ENCODE results near the gene TBCK.

Gene TBCK

GRCh38 chr4:106246441-106246840, 69.6 kb downstream of the TBCK start:
- peaks cover 10% of the 10 kb centered on the region; the same call in 1 of the 2 replicates for H3K36me3 ChIP-seq (ENCODE audit: insufficient read depth, low read length)
- TF ChIP-seq, protein P1, sequence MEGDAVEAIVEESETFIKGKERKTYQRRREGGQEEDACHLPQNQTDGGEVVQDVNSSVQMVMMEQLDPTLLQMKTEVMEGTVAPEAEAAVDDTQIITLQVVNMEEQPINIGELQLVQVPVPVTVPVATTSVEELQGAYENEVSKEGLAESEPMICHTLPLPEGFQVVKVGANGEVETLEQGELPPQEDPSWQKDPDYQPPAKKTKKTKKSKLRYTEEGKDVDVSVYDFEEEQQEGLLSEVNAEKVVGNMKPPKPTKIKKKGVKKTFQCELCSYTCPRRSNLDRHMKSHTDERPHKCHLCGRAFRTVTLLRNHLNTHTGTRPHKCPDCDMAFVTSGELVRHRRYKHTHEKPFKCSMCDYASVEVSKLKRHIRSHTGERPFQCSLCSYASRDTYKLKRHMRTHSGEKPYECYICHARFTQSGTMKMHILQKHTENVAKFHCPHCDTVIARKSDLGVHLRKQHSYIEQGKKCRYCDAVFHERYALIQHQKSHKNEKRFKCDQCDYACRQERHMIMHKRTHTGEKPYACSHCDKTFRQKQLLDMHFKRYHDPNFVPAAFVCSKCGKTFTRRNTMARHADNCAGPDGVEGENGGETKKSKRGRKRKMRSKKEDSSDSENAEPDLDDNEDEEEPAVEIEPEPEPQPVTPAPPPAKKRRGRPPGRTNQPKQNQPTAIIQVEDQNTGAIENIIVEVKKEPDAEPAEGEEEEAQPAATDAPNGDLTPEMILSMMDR (conservative IDR thresholded peaks at IDR 0.05; ENCODE audit: low read length), result no peak
- TF ChIP-seq EZH2phosphoT487 (IDR thresholded peaks at IDR 0.05; ENCODE audit: borderline replicate concordance), result no peak
- H3K4me3 ChIP-seq (ENCODE audit: low read length, poor library complexity, severe bottlenecking), result no peak overlapping the region
- H3K4me2 ChIP-seq (ENCODE audit: low read depth, low read length, poor library complexity, severe bottlenecking), result no peak overlapping the region
- no peaks in the 10 kb centered on the region for H3K27me3 ChIP-seq (ENCODE audit: insufficient read depth, low read length, poor library complexity, severe bottlenecking)
- no peaks in the 10 kb centered on the region for H3F3A ChIP-seq (ENCODE audit: low read depth)
- H3K9me3 ChIP-seq (ENCODE audit: insufficient read depth, low read depth, low read length), result 0 out of 2 replicates have a peak, but pooled peaks cover 2% of the 10 kb centered on the region
- no peaks in the 10 kb centered on the region for H4K20me1 ChIP-seq (ENCODE audit: insufficient read depth, low read length, poor library complexity, severe bottlenecking)
- no peak overlapping the region for H2AFZ ChIP-seq (ENCODE audit: low read length)
- no peak overlapping the region for H3K9ac ChIP-seq (ENCODE audit: low read depth, low read length, poor library complexity, severe bottlenecking)
- no peaks in the 10 kb centered on the region for H3K9me2 ChIP-seq (replicated peaks; ENCODE audit: low read depth, low read length)
- H3K79me2 ChIP-seq (ENCODE audit: insufficient read depth, low read length), result no peaks in the 10 kb centered on the region
- H3K4me1 ChIP-seq (ENCODE audit: insufficient read depth, low read length, poor library complexity, severe bottlenecking), result no peaks in the 10 kb centered on the region

GRCh38 chr4:106245176-106245575, 70.8 kb downstream of the TBCK start:
- Histone ChIP-seq H3K27me3 (ENCODE audit: insufficient read depth, low read length, poor library complexity, severe bottlenecking) (no peaks in the 10 kb centered on the region), H3K9me3 (ENCODE audit: insufficient read depth, low read depth, low read length) (0 out of 2 replicates have a peak, but pooled peaks cover 2% of the 10 kb centered on the region), H3K4me1 (ENCODE audit: insufficient read depth, low read length, poor library complexity, severe bottlenecking) (no peaks in the 10 kb centered on the region), H3K4me3 (ENCODE audit: low read length, poor library complexity, severe bottlenecking) (no peak overlapping the region), H3F3A (ENCODE audit: low read depth) (no peaks in the 10 kb centered on the region), H3K79me2 (ENCODE audit: insufficient read depth, low read length) (no peaks in the 10 kb centered on the region), H2AFZ (ENCODE audit: low read length) (no peak overlapping the region), H3K4me2 (ENCODE audit: low read depth, low read length, poor library complexity, severe bottlenecking) (no peak overlapping the region), H3K9me2 (replicated peaks; ENCODE audit: low read depth, low read length) (no peaks in the 10 kb centered on the region), H4K20me1 (ENCODE audit: insufficient read depth, low read length, poor library complexity, severe bottlenecking) (no peaks in the 10 kb centered on the region), H3K36me3 (ENCODE audit: insufficient read depth, low read length) (peaks cover 10% of the 10 kb centered on the region; the same call in 1 of the 2 replicates), H3K9ac (ENCODE audit: low read depth, low read length, poor library complexity, severe bottlenecking) (no peak overlapping the region)
- TF ChIP-seq, protein P1 (conservative IDR thresholded peaks at IDR 0.05; ENCODE audit: low read length), result no peak
- TF ChIP-seq EZH2phosphoT487 (IDR thresholded peaks at IDR 0.05; ENCODE audit: borderline replicate concordance), result no peak

DNA sequence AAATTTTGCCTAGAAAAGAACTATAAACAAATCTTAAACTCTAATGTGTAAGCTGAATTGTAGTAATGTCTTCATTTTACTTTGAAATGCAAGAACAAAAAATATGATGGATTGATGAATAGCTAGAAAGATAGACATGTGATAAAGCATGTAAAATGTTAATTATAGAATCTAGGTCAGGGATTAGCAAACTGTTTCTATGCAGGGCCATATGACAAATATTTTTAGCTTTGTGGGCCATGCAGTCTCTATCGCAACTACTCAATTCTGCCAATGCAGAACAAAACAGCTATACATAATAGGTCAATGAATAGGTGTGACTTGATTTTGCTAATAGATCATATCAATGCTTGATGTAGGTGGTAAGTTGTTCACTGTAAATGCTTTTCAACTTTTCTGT, 75.3 kb downstream of the TBCK start:
- H3K4me3 ChIP-seq (ENCODE audit: low read length, poor library complexity, severe bottlenecking), result no peak overlapping the region

More for the DNA sequence above, 75.3 kb downstream of the TBCK start:
- Histone ChIP-seq H3K79me2 (ENCODE audit: insufficient read depth, low read length) (no peaks in the 10 kb centered on the region), H3K9me2 (replicated peaks; ENCODE audit: low read depth, low read length) (no peaks in the 10 kb centered on the region), H3F3A (ENCODE audit: low read depth) (no peaks in the 10 kb centered on the region), H3K9ac (ENCODE audit: low read depth, low read length, poor library complexity, severe bottlenecking) (no peak overlapping the region), H4K20me1 (ENCODE audit: insufficient read depth, low read length, poor library complexity, severe bottlenecking) (peaks cover 3% of the 10 kb centered on the region), H3K9me3 (ENCODE audit: insufficient read depth, low read depth, low read length) (0 out of 2 replicates have a peak, but pooled peaks cover 2% of the 10 kb centered on the region), H3K36me3 (ENCODE audit: insufficient read depth, low read length) (no peaks in the 10 kb centered on the region), H3K4me2 (ENCODE audit: low read depth, low read length, poor library complexity, severe bottlenecking) (no peak overlapping the region), H2AFZ (ENCODE audit: low read length) (no peak overlapping the region), H3K27me3 (ENCODE audit: insufficient read depth, low read length, poor library complexity, severe bottlenecking) (no peaks in the 10 kb centered on the region), H3K4me1 (ENCODE audit: insufficient read depth, low read length, poor library complexity, severe bottlenecking) (peaks cover 9% of the 10 kb centered on the region)
- TF ChIP-seq, protein P1 (conservative IDR thresholded peaks at IDR 0.05; ENCODE audit: low read length), result no peak
- TF ChIP-seq EZH2phosphoT487 (IDR thresholded peaks at IDR 0.05; ENCODE audit: borderline replicate concordance), result no peak

Measured in Loucy (cell line).